GM19324 (cell line): ENCODE results near the gene STARD5.

Experiments
- ATAC-seq: cut with Tn5 transposase; IDR thresholded peaks from one replicate; pipeline ENCODE4 v1.9.1; 2021; ENCODE audit warnings: mild to moderate bottlenecking, moderate library complexity; ENCODE audit not compliant: unreplicated experiment, low FRiP score

The STARD5 gene

DNA sequence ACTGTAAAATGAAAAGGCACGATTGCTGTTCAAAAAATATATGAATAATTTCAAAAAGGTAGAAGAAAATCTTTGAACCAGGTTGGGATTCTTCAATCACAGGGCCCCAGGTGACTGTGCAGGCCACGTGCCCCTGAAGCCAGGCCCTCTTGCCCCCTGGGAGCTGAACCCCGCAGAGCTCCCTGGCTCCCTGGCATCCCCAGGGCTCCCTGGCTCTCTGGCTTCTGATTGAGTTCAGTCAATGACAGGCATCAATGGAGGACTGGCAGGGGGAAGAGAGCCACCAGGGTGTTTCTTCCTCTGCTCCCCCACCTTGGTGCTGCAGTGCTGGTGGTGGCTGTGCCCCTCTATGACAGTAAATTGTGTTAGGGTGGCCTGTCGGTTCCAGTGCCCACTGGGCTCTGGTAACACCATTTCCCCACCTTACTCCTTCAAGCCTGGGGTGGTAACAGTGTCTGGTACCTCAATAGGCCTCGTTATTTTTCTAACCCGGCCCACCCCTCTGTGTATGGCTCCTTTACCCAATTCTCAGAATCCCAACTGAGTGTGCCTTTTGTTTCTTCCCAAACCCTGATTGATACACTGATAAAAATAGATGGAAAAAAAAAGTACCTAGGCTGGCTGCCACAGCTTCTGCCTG lies 62.6 kb downstream of the STARD5 start:
- ATAC-seq, result no peak

DNA sequence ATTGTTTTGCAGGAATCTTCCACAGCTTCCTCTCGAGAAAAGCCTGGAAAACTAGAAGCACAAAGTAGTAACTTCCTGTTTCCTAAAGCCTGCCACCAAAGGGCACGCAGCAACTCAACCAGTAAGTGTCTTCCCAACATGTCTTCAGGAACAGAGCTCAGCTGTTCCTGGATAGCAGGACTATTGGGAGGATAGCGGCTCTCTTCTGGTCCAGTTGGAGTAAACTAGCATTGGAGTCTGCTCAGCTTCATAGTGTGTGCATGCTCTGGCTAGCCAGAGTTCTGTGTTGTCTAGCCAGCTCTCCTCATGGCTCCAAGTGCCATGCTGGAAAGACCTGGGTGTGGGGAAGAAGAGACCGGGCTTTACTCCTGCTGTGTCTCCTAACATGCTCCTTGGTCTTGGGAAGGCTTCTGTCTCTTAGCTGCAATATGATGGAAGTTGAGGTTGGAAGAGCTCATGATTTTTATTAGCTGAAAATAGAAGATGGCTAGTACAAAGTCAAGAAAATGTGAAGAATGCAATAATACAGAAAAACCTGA lies 64.1 kb downstream of the STARD5 start:
- ATAC-seq, result no peak
